Upper lobe of right lung (tissue), 1 donor: ENCODE measurements around the gene SLC39A11. TPM values are rescaled to one million over a fixed set of nuclear protein-coding genes. Genes with fewer than 3 reads are reported as not detected.

Source experiments
- ATAC-seq: fragments of 200-7000 bp; cut with Tn5 transposase; one replicate; pipeline ENCODE4 v1.9.1; 2020; ENCODE audit warnings: mild to moderate bottlenecking, moderate library complexity
- DNase-seq: peaks from one replicate; pipeline ENCODE4 v3.0.0-alpha.2; 2020
- H3K27ac ChIP-seq: fragments of 200-600 bp; one replicate; pipeline ENCODE4 v1.8.0; 2022
- H3K27me3 ChIP-seq: fragments of 200-600 bp; one replicate; pipeline ENCODE4 v1.8.0; 2022; ENCODE audit warnings: mild to moderate bottlenecking
- H3K36me3 ChIP-seq: fragments of 200-600 bp; one replicate; pipeline ENCODE4 v1.8.0; 2022
- H3K4me1 ChIP-seq: fragments of 200-600 bp; one replicate; pipeline ENCODE4 v1.8.0; 2022
- H3K4me3 ChIP-seq: fragments of 200-600 bp; one replicate; pipeline ENCODE4 v1.8.0; 2022; ENCODE audit warnings: mild to moderate bottlenecking
- H3K9me3 ChIP-seq: fragments of 200-600 bp; one replicate; pipeline ENCODE4 v1.8.0; 2022
- CTCF ChIP-seq: fragments of 200-600 bp; IDR thresholded peaks from one replicate; pipeline ENCODE4 v1.8.0; 2022; ENCODE audit warnings: antibody characterized with exemption
- intact Hi-C: fragments of 100-400 bp; cut with DNase I; formaldehyde crosslinking; loops from one replicate; pipeline ENCODE4 v1.11.0; 2022
- total RNA-seq: library from RNA; stranded (reverse); fragmentation: NEBNext Ultra II Directional; extraction: Animal tissue kit (Norgen Biotek cat#: 25700); gene quantifications from one replicate; pipeline ENCODE4 v1.2.1, GENCODE V29; 2021
- donor health status: DM: no; HTN: yes; CAD: no; lungs with severe emphysema.

SLC39A11 gene
- total RNA-seq, 1 donor from 2014 or later = 33.7 TPM

GRCh38 chr17:73074566-73074965 lies 17.9 kb downstream of the SLC39A11 start:
- ATAC-seq = no peak

GRCh38 chr17:73072219-73072962 lies 20.1 kb downstream of the SLC39A11 start:
- H3K36me3 ChIP-seq = peaks cover 5% of the 10 kb centered on the region
- no peak for DNase-seq
- H3K27ac ChIP-seq = no peak overlapping the region
- H3K27me3 ChIP-seq = no peaks in the 10 kb centered on the region
- ATAC-seq = peak; percentile 18
- no peak overlapping the region for H3K4me3 ChIP-seq
- intact Hi-C loops = no loop called here
- TF ChIP-seq CTCF = no peak
- no peaks in the 10 kb centered on the region for H3K9me3 ChIP-seq
- H3K4me1 ChIP-seq = no peaks in the 10 kb centered on the region

More at GRCh38 chr17:73074566-73074965, 17.9 kb downstream of the SLC39A11 start:
- intact Hi-C loops = no loop called here
- Histone ChIP-seq H3K9me3 (no peaks in the 10 kb centered on the region), H3K27ac (no peak overlapping the region), H3K36me3 (peaks cover 5% of the 10 kb centered on the region), H3K4me1 (no peaks in the 10 kb centered on the region), H3K27me3 (no peaks in the 10 kb centered on the region), H3K4me3 (no peak overlapping the region)
- no peak for TF ChIP-seq CTCF
- no peak for DNase-seq

- no peaks in the 10 kb centered on the region for H3K27me3 ChIP-seq
- no peak for TF ChIP-seq CTCF
- H3K27ac ChIP-seq = no peak overlapping the region
- H3K36me3 ChIP-seq = peaks cover 5% of the 10 kb centered on the region
- ATAC-seq (no peak), DNase-seq (no peak)
- H3K4me1 ChIP-seq = no peaks in the 10 kb centered on the region
- intact Hi-C loops = no loop called here
- H3K4me3 ChIP-seq = no peak overlapping the region
- H3K9me3 ChIP-seq = no peaks in the 10 kb centered on the region
These were observed 21.2 kb downstream of the SLC39A11 start for GRCh38 chr17:73071066-73071999.

DNA sequence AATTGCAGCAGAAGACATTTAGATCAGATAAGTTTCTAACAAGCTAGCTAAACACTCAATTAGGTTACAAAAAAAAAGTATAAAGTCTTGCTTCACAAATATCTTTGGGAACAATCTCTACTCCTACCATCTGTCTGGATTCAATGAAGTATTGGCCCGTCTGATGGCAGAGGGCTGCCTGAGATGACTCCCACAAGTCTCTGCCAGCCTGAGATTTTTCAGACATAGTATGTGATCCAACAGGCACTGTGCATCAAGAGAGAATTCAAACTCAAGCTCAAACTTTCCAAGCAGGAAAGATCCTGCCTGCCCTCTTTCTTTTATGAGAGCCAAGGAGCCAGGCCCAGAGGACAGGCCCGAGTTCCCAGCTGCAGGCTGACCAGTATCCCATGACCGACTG lies 22.6 kb downstream of the SLC39A11 start:
- Histone ChIP-seq H3K27me3 (no peaks in the 10 kb centered on the region), H3K9me3 (no peaks in the 10 kb centered on the region), H3K27ac (no peak overlapping the region), H3K4me1 (no peaks in the 10 kb centered on the region), H3K36me3 (peaks cover 5% of the 10 kb centered on the region), H3K4me3 (no peak overlapping the region)
- ATAC-seq (no peak), DNase-seq (no peak)
- no peak for TF ChIP-seq CTCF
- intact Hi-C loops = no loop called here

- intact Hi-C loops = no loop called here
- no peaks in the 10 kb centered on the region for H3K4me1 ChIP-seq
- ATAC-seq (no peak), DNase-seq (no peak)
- TF ChIP-seq CTCF = no peak
- peaks cover 5% of the 10 kb centered on the region for H3K36me3 ChIP-seq
- H3K27me3 ChIP-seq = no peaks in the 10 kb centered on the region
- no peak overlapping the region for H3K27ac ChIP-seq
- H3K4me3 ChIP-seq = no peak overlapping the region
- no peaks in the 10 kb centered on the region for H3K9me3 ChIP-seq
These were observed 23.2 kb downstream of the SLC39A11 start for GRCh38 chr17:73069164-73069770.
